Forelimb muscle (tissue), 1 donor: ENCODE measurements around the gene OCSTAMP. TPM values are rescaled to one million over a fixed set of nuclear protein-coding genes. Genes with fewer than 3 reads are reported as not detected.
A peak's percentile ranks its signal among the peaks of the same experiment; 100 is the strongest.

Source experiments
- DNase-seq: peaks from one replicate; pipeline ENCODE4 v3.0.0-alpha.2; 2013; ENCODE audit warnings: low read depth
- polyA plus RNA-seq: library from polyadenylated mRNA; unstranded; fragments of 120-200 nt; gene quantifications from one replicate; pipeline ENCODE4 v1.2.1, GENCODE V29; 2013; ENCODE audit not compliant: insufficient read length

Gene OCSTAMP
- polyA plus RNA-seq, 1 donor, result not detected

DNA sequence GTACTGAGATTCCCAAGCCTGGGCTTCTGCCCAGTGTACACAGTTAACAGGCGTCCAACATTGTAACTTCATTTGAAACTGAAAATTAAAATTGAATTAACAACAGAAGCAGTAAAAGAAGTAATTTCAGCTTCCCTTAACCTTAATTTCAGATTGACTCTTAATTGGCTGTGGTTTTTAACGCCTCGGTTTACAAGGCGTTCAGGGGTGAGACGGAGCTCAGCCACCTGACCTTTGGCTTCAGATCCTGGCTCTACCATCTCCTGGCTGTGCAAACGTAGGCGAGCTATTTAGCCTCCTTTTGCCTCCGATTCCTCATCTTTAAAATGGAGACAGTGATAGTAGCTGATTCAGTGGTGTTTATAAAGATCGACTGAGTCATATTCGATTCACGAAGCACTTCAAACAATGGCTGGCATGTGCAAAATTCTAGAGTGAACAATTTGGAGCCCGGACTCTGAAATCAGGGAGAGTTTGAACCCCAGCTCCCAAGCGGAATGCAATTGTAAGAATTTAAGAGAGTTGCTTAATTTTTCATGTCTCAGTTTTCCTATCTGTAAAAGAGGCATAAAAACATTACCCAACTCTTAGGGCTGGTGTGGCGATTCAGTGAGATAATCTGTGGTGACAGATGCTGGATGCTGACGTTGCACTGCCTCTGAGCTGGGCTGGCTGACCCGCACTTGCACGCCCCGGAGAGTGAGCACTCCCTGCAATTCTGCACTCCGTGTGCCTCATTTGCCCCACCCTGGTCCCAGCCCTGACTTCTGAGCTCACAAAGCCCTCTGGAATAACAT, 23.5 kb upstream of the OCSTAMP start:
- no peak for DNase-seq

DNA sequence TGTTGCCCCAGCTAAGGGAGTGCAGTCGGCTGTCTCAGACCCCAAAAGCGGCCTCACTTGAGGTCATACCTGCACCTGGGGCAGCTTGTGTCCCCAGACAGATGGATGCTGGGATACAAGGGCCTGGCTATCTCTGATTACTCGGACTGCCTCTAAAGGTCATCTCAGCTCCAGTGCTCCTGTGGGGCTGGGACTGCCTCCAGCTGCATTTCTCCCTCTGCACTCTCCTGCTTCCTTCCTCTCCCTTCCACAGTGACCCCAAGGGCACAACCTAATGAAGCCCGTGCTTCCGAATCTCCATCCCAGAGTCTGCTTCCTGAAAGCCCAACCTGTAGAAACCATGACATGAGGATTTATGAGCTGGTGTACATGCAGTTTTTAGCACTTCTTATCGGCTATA, 22.8 kb upstream of the OCSTAMP start:
- DNase-seq, result no peak

DNA sequence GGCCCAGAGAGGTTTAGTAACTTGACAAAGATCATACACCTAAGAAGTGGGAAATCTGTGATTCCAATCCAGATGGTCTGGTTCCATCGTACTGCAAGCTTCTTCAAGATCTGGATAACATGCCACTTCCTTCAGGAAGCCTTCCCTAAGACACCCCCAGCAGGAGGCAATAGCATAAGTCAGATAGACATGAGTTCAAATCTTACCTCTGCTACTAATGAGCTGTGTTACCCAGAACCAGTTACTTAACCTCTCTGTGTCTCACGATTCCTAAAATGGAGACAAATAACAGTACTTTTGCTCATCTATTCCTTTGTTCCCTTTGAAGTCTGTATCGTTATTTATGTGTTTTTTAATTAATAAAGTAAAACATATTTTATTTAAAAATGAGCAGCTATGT, 22.3 kb upstream of the OCSTAMP start:
- DNase-seq, result no peak

DNA sequence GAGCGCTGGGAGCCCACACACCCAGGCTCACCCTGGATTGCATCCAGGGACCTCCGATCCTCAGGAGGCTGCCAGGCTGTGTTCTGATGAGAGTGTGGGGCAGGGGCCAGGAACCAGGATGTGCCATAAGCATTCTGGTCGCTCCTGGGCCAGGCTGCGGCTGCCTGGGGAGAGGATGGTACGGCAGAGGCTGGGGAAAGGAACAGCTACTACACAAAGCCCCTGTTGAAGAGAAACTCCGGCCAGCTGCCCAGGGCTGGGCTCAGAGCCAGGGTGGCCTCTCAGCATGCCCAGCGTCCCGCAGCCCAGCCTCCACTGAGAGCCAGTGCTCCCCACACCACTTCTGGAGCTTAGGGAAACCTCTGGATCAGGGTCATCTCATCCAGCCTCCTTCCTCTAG, 21.7 kb upstream of the OCSTAMP start:
- no peak for DNase-seq

DNA sequence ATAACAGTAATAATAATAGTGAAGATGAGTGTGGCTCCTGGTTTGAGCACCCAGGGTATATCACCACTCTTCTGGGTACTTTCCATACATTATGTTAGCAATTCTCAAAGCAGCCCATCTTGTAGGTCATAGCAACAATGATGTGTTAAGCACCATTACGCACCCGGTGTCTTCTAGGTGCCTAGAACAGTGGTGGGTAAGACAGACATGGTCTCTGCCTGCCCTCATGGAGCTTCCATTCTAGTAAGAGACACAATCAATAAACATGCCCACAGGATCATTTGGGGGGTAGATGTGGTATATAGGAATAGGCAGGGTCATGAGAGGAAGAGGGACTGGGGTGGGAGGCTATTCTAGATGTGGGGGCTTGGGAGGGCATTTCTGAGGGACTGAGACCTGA, 21.0 kb upstream of the OCSTAMP start:
- no peak for DNase-seq

DNA sequence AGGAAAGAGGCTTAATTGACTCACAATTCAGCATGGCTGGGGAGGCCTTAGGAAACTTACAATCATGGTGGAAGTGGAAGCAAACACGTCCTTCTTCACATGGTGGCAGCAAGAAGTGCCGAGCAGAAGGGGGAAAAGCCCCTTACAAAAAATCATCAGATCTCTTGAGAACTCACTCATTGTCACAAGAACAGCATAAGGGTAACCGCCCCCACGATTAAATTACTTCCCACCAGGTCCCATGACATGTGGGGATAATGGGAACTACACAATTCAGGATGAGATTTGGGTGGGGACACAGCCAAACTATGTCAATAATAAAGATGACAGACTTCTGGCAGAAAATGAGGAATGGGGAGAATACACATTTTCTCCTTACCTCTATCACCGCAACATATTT, 20.5 kb upstream of the OCSTAMP start:
- DNase-seq, result no peak

DNA sequence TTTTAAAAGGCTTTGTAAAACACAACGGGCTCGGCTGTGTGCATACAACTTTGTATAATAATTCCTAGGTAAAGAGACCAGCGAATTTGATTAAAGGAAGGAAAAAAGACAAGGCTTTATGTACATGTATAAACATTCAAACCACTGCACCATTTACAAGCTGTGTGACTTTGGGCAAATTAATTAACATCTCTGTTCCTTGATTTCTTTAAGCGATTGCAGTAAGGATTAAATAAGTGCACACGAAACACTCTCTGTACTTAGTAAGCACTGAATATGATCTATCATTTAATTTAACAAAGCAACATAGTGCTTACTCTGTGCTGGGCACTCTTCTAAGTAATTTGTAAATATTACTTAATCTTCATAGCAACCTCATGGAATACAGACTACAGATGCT, 19.5 kb upstream of the OCSTAMP start:
- no peak for DNase-seq

DNA sequence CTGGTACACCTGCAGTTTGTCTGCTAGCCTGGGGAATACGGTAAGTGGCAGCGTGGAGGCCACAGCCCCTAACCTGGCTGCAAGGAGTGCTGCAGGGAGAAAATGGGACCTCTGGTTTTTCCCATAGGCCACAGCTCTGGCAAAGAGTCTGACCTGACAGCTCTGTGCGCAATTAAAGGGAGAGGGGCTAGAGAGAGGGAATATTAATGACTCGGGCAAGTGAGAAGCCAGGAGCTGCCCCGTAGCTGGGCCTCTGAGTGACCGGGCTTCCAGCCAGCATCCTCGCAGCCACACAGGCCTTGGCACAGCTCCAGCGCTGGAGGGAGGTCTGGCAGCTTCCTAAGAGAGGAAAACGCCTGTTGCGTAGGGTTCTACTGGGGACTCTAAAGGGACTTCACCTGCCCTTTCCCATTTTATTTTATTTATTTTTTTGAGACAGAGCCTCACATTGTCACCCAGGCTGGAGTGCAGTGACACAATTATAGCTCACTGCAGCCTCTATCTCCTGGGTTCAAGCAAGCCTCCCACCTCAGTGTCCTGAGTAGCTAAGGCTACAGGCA, 18.2 kb upstream of the OCSTAMP start:
- DNase-seq, result peak; percentile 45

DNA sequence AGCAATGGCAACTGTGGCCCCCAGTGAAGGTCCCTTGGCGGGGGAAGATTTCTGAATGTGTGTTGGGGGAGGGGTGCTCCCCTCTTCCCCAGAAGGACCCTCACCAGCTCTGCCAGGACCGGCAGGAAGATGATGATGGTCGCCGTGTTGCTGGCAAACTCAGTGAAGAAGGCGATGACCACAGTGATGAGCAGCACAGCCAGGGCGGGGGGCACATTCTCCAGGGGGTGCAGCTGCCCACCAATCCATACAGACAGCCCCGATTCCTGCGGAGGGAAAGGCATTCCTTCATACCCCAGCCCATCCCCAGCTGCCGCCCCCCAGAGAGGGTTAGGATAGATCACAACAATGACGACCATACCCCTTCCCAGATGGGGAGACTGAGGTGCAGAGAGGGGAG, 15.7 kb upstream of the OCSTAMP start:
- DNase-seq, result no peak

DNA sequence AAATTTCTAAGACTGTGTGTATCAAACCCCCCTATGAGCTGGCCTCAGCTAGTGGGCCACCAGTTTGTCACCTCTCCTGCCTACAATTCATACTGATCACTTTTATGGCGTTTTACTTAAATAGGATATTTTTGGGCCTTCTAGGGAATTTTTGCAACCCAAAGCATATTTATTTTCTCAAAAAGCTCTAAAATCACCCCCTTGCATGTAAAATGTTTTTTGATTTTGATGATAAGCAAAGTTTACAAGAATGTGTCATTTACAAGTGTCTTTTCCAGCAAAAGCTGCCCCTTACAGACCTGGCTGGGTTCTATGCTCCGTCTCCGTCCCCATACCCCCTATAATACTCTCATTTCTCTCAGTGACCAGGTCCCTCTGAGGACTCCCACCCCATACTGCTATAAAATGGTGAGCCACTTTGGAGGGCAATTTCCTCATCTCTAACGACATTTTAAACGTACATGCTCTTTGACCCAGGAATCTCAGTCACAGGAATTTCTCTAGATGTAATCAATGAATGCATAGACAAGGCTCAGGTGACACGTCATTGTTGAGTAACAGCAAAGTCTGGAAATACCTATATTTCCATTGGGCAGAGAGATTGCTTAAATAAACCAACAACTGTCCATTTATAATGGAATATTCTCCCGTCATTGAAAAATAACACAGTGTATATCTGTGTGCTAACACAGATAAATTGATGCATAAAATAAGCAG, 13.9 kb upstream of the OCSTAMP start:
- no peak for DNase-seq

DNA sequence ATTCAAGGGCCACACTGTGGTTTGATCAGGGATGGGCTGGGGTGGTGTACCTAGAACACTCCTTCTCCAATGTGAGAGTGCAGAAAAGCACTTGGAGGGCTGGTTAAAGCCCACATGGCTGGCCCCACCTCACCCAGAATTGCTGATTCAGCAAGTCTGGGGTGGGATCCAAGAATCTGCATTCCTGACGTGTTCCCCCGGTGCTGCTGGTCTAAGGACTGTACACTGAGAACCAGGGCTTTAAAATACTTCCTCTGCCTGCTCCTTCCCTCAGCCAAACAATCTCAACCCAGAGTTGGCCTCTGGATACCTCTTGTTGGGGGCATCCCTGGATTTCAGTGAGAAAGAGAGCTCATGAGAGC, 13.4 kb upstream of the OCSTAMP start:
- DNase-seq, result no peak

DNA sequence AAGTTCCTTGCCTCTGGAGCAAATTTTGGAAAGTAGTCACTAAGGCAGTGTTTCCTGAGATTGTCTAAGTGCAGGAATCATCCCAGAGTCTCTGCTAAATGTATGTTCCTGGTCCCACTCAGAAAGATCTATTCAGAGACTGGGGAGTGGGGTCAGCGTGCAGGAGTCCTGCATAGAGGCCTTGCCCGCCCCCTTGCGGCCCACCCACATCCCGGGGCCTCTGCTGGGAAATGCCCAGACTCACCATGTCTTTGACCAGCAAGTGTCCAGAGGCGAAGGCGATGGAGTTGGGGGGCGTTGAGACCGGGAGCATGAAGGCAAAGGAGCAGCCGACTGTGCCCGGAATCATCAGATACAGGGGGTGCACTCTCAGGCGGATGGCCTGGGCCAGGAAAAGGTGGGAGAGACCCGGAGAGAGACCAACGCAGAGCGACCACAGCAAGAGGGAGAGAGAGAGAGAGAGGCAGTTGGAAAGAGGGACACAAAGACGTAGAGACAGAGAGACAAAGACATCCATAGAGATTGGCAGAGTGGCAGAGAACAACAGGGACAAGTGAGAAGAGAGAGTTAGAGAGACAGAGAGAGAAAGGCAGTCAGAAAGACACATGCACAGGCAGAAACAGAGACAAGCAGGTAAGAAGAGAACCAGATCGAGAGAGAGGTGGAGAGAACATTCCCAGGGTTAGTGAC, 12.9 kb upstream of the OCSTAMP start:
- DNase-seq, result no peak

DNA sequence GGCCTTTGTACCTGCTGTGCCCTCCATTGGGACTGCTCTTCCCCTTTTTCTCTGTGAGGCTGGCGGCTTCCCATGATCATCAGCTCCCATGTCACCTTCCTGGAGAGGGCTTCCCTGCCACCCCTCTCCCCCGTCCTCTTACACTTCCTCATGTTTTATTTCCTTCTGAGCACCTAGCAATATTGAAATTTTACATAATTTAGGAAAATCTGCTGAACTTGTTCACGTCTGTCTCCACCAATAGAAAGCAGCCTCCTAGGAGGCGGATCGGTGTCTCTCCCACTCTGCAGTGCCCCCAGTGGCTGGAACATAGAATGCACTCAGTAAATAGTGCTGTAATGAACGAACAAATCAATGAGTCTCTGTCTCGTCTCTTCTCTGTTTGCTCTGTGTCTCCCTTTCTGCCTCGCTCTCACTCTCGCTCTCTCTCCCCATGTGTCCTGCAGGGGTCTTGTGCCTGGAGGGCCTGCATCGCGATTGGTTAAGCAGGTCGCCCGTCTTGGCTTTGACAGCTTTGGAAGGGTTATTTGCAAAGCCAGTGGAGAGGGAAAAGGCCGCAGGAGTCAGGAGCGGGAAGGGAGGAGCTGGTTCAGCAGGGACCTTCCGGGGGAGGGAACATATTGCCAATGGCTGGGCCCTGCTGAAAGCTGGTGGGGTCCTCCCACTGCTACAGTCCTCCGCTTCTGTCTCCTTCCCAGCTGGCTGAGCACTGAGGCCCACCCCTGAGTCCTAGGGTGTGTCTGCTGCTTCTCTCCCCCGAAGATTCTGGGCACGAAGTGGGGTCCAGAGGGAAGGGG, 12.1 kb upstream of the OCSTAMP start:
- DNase-seq, result peak; percentile 62

DNA sequence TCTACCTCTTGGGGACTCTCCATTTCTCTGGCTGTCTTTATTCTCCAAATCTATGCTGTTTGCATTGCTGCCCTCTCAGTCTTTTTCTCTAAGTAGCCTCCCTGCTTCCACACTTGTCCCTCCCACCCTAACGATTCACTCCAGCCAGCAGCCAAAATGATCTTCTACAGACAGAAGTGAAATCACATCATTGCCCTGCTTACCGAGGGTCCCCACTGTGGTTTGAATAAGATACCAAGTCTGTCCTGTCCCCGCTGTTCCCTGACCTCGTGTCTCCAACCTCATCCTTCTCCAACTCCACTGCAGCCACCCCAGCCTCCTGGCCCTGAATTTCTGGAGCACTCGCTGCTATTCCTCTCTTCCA, 11.5 kb upstream of the OCSTAMP start:
- no peak for DNase-seq

DNA sequence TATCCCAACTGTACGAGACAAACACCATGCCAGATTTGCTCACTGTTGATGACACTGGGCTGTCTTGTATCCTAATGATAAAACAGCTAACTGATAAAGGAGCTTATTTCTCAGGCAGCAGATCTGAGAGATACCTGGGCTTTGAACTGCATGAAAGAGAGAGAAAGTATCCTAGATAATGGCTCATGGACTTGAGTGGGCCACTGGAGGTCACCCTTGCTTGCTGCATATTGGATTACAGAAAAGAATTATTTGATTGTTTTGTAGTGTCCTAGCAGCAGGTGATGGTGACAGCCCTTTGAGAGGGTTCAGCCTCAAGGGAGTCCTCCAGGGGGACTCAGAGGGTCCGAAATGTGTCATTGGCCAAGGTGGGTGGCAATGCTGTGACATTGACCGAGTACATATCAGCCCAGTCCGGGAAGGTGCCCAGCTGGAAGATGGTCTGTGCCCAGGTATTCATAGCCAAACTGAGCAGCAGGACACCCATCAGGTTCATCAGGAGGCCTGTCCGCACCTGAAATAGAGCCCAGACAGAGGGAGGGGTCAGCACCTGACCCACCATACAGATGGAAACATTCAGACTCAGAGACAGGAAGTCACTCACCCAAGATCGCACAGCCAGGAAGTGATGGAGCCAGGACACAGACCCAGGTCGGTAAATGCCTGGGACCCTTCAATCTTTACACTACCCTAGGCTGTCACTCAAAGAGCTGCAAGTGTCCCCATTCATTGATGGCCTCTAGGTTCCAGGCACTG, 9.4 kb upstream of the OCSTAMP start:
- no peak for DNase-seq

DNA sequence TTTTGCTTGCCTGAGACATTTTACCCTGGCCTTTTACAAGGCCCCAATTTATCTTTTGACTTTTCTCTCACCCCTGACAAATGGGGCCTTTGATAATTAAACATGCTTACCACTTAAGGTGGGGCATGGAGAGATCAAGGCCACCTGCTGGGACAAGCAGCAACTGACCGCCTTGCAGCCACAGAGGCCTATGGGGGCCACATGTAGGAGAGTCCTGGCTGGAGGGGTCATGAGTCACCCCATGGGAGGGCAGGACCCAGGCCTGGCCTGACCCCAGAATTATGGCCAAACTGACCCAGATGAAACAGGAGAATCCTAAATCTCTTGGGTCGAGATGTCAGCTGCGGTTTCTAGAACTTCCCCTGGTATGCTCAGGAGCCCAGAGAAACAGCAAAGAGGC, 8.5 kb upstream of the OCSTAMP start:
- no peak for DNase-seq

DNA sequence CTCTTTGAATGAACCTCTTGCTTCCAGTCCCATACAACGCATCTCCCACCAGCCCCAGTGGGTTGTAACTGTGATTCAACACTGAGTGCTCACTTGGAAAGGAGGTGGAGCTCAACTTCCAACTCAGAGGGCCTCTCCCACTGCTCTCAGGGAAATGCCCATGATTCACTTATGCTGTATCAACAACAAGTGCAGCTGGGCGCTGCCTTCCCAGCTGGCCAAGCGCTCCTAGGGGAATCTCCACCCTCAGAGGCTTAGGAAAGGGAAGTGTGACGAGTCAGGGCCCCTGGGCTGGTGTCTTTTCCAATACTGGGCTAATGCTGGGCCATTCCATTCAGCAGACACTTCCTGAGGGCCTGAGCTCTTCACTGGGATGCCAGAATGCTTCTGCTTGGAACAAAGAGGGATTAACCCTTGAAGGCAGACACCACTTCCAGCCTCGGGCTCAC, 8.1 kb upstream of the OCSTAMP start:
- DNase-seq, result no peak

DNA sequence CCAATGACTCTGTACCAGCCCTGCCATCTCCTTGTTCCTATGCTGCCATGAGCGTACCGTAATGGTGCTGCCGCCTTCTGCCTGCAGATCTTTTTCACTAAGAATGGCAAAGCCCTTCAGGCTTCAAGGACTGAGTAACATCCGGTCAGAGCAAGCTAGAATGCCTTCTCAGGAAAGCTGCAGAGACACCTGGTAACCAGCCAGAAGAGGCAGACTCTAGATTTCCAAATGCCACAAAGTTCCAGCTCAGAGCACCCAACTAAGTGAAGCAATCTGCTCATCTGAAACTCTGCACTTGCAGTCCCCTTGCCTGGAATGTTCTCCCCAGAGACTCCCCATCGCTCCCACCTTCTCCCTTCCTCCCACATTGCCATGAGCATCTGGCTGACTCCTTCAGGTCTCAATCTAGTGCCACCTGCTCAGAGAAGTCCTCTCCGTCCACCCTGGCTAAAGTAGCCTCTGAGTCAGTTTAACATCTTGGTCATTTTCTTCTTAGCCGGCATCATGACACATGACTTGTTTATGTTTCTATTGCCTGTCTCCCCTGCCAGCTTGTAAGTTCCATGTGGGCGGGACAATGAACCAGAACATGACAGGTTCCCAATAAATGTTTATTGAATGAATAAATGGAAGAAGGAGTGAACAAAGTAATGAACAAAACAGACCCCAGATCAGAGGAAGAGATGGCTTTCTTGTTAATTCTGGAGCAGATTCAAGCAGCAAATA, 6.9 kb upstream of the OCSTAMP start:
- DNase-seq, result no peak

DNA sequence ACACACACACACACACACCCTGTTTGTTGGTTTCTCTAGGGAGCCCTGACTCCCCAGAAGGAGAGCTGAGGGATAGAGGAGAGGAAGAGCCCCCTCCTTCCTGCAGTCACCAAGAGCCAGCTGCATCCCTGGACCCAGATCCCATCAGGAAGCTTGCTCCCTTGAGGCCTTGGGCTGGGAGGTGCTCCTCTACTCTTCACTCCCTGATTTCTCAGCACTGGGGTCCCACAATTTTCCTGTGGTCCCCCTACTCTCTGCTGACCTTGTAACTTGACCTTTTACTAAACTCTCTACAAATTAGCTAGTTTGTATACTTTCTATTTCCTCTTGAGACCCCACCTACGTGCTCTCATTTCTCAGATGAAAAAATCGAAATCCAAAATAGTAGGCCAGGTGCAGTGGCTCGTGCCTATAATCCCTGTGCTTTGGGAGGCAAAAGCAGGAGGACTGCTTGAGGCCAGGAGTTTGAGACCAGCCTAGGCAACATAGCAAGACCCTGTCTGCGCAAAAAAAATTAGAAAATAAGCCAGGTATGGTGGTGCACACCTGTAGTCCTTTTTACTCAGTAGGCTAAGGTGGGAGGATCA, 5.0 kb upstream of the OCSTAMP start:
- DNase-seq, result no peak

DNA sequence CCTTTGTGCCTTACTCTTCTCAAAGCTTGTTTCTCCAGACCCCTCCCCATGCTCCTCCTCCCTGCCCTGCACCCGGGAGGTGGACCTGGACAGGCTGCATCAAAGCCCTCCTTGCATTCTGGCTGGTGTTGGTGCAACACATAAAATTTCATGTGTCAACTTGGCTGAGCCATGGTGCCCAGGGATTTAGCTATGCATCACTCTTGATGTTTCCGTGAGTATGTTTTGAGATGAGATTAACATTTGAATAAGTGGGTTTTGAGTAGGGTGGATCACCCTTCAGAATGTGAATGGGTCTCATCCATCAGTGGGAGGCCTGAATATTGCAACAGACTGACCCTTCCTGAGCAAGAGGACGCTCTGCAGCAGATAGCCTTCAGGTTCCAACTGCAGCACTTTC, 4.4 kb upstream of the OCSTAMP start:
- DNase-seq, result no peak
